ENCODE measurements around the gene GFRA4. TPM values are rescaled to one million over a fixed set of nuclear protein-coding genes. Genes with fewer than 3 reads are reported as not detected.

The GFRA4 gene
- total RNA-seq, 1 experiment from 2014 or later, result not detected

DNA sequence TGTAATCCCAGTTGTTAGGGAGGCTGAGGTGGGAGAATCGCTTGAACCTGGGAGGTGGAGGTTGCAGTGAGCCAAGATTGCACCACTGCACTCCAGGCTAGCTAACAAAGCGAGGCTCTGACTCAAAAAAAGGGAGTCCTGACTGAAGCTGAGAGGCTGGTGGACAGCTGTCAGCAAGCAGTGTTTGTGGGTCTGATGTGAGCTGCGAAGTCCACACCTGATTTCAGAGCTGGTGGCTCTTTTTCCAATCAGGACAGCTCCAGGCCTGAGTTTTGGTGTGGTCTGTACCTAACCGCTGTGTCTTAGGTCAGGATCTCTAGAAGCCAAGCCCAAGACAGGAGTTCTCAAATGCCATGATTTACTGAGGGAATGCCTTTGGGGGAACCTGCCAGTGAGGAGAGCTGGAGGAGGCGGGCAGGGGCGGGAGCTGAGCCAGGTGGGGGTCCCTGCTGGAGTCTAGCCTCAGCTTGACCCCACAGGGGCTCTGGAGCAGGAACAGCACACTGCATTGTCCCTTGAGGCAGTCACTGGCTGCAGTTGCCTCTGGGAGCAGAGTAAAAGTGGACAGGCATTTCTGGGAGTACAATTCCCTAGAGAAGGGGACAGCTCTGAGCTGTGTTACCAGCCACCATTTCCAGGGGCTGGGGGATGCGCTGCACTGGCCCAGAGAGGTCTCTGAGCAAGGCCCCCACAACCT lies 5.0 kb downstream of the GFRA4 start:
- DNase-seq, result no peak
- Histone ChIP-seq H3K27me3 (ENCODE audit: control insufficient read depth, insufficient read depth, low read length) (no peaks in the 10 kb centered on the region), H3K36me3 (replicated peaks; ENCODE audit: control insufficient read depth, insufficient read depth, low read length) (no peaks in the 10 kb centered on the region), H3K4me3 (ENCODE audit: insufficient read depth, low read depth, low read length) (no peak overlapping the region)

DNA sequence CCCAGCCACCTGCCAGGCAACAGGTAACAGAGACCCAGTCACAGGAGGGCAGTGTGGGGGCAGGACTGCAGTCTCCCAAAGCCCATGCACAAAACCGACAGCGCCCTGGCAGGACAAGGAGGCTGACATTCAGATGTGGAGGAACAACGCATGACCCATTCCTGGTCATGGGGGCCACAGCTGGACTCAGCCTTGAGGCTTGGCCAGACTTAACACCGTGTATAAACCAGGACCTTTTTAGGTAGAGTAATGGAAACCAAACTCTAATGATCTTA lies 8.1 kb downstream of the GFRA4 start:
- H3K36me3 ChIP-seq (replicated peaks; ENCODE audit: control insufficient read depth, insufficient read depth, low read length), result no peaks in the 10 kb centered on the region
- no peak for DNase-seq
- no peaks in the 10 kb centered on the region for H3K27me3 ChIP-seq (ENCODE audit: control insufficient read depth, insufficient read depth, low read length)
- H3K4me3 ChIP-seq (ENCODE audit: insufficient read depth, low read depth, low read length), result no peak overlapping the region

DNA sequence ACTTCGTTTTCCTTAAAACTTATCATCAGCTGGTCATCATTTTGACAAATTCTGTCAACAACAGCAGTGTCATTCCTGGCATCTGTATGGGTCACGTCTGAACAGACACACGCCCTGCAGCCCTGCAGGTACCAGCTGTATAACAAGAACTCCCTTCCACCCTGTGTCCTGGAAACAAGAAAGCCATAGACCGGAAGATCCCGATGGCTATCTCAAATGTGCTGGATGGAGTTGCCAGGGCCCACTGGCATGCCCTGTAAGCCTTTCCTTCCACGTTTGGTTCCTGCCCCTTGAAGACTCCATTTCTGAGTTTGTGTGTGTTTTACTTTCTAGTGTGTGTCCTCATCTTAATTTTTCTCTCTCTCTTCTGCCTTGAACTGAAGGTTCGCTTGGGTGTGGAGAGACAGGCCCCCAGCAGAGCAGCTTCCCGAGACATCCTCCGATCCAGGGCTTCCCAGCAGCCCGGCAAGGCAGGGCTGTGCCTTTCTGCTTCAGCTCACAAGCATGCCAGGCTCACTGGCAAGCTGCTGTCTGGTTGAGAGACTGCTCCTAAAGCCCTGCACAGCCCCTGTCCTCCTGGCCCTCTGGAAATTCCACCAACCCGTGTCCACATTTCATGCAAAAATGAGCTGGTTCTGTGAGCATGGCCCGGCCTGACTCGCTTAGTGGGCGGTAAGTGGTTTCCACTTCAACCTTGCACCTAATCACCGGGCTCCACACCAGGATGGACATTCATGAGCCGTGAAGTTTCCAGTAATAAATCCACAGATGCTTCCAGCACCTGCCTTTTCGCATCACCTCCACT lies 8.7 kb downstream of the GFRA4 start:
- DNase-seq, result no peak
- Histone ChIP-seq H3K4me3 (ENCODE audit: insufficient read depth, low read depth, low read length) (no peak overlapping the region), H3K27me3 (ENCODE audit: control insufficient read depth, insufficient read depth, low read length) (no peaks in the 10 kb centered on the region), H3K36me3 (replicated peaks; ENCODE audit: control insufficient read depth, insufficient read depth, low read length) (no peaks in the 10 kb centered on the region)

DNA sequence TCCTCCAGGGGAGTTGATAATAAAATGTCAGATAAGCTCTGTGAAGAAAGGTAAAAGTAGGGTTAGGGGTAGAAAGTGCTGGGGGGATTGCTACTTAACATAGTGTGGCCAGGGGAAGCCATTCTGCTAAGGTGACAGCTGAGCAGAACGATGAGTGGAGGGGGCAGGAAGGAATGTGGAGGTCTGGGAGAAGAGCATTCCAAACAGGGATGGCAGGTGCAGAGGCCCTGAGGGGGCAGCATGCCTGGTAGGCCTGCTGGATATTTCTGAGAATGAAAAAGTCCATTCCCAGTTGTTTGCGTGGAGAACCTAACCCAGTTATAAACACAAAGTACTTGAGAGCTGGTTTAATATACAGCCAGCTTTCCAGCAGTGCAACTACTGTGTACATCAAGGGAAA lies 9.3 kb downstream of the GFRA4 start:
- Histone ChIP-seq H3K27me3 (ENCODE audit: control insufficient read depth, insufficient read depth, low read length) (no peaks in the 10 kb centered on the region), H3K4me3 (ENCODE audit: insufficient read depth, low read depth, low read length) (no peak overlapping the region), H3K36me3 (replicated peaks; ENCODE audit: control insufficient read depth, insufficient read depth, low read length) (no peaks in the 10 kb centered on the region; the same call in 1 of the 2 replicates)
- DNase-seq, result no peak

DNA sequence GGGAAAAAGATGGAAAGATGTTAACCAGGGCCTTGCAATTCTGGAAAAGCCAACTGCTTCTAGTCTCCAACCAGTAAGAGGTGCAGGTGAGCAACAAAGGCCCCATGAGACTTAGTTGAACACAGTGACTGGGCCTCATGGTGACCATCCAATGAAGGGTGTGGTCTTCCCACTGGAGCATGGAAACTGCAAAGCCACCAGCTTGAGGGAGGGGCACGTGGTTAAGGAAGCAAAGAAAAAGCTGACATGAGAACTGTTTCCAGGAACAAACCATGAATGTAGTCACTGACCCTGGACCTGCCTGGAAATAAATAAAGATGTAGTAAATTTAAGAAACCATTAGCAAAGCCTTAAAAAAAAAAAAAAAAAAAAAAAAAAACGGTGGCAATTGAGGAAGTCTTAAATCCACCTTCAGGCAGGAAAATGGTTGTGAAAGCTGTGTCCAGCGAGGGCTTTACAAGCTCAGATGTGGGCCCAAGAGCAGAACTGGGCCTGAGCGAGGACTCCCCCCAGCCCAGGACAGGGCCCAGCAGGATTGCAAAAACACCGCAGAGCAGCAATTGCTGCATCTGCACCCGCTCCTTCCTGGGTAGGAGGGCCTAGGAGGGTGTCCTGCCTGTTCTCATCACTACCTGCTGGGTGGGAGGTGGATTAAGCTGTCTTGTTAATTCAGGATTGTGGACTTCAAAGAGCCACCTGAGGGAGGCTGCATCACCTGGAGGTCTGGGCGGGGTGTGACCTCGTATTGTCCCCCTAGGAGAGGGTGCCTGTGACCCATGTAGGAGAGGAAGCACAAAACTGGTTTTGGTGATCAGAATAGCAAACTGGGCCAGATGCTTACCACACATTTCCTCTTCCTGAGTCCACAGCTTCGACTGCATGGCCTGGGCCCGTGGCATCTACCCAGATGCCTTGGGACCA lies 10.3 kb downstream of the GFRA4 start:
- no peaks in the 10 kb centered on the region for H3K27me3 ChIP-seq (ENCODE audit: control insufficient read depth, insufficient read depth, low read length)
- DNase-seq, result no peak
- H3K36me3 ChIP-seq (replicated peaks; ENCODE audit: control insufficient read depth, insufficient read depth, low read length), result no peaks in the 10 kb centered on the region; the same call in none of the 2 replicates
- H3K4me3 ChIP-seq (ENCODE audit: insufficient read depth, low read depth, low read length), result no peak overlapping the region

DNA sequence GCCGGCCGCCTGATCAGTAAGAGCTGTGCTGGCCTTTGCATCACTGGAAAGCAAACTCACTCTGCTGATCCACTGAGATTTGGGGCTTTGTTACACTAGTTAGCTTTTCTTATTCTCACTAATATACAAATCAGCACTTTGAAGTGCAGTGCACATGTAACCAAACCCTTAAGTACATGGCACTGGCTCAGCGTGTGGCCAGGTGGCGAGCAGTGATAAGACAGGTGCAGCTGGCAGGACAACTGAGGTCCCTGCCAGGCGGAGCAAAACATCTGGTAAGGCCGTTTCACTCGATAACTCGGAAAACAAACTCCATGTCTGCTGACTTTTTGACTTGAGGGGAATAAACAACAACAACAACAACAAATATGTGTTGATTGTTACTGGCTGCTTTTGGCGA lies 11.0 kb downstream of the GFRA4 start:
- DNase-seq, result no peak
- H3K27me3 ChIP-seq (ENCODE audit: control insufficient read depth, insufficient read depth, low read length), result no peaks in the 10 kb centered on the region
- H3K4me3 ChIP-seq (ENCODE audit: insufficient read depth, low read depth, low read length), result no peak overlapping the region
- no peaks in the 10 kb centered on the region; the same call in none of the 2 replicates for H3K36me3 ChIP-seq (replicated peaks; ENCODE audit: control insufficient read depth, insufficient read depth, low read length)

DNA sequence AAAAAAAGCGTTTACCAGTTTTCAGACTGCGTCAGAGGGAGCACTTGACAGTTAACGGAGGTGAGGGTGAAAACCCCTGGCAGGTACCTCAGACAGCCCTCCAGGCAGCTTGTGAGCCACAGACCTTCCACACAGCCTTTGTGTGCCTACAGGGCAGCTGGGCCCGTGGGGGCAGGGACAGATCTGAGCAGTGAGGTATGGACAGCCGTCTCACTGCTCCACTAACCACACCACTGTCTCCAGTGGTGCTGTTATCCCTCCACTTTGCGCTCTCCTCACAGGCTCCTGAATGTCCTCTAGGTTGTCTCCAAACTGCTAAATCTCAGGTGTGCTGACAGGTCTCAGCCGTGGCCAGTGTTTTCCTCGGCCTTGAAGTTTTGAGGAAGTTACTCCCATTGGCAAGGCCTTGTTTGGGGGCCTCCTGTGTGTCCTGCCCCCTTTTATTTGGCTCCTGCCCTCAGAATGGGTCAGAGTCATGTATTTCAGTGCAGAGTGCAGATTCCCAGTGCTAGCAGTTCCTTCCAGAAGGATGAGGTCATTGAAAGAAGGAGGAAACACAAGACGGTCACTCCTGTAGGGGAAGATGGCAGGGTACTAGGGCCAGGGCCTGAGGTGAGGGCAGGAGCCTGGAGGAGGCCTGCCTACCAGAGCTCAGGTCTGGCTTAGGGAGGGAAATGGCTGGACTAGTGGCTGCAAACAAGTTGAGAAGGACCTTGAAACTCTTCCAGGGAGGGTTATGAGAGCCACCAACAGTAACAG lies 11.8 kb downstream of the GFRA4 start:
- Histone ChIP-seq H3K36me3 (replicated peaks; ENCODE audit: control insufficient read depth, insufficient read depth, low read length) (no peaks in the 10 kb centered on the region; the same call in none of the 2 replicates), H3K27me3 (ENCODE audit: control insufficient read depth, insufficient read depth, low read length) (no peaks in the 10 kb centered on the region), H3K4me3 (ENCODE audit: insufficient read depth, low read depth, low read length) (no peak overlapping the region)
- DNase-seq, result no peak

DNA sequence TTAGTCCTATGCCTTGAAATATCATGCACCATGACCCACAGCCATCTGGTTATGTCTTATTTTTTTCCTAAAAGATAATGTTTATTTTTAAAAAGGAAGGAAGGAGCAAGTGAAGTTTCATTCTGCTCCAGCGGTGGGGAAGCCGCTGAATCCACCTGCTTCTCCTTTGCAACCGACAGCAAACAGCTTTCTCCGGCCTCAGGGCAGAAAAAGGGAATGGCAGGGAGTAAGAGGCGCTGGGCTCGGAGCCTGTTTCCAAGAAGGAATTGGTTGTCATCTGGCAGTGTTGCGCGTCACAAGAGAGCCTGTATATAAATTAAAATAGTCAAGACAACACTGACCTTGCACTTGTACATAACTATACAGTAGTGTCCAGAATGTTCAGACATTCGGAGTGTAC lies 14.2 kb downstream of the GFRA4 start:
- Histone ChIP-seq H3K4me3 (ENCODE audit: insufficient read depth, low read depth, low read length) (no peak overlapping the region), H3K36me3 (replicated peaks; ENCODE audit: control insufficient read depth, insufficient read depth, low read length) (no peaks in the 10 kb centered on the region; the same call in none of the 2 replicates), H3K27me3 (ENCODE audit: control insufficient read depth, insufficient read depth, low read length) (no peaks in the 10 kb centered on the region)
- DNase-seq, result no peak

DNA sequence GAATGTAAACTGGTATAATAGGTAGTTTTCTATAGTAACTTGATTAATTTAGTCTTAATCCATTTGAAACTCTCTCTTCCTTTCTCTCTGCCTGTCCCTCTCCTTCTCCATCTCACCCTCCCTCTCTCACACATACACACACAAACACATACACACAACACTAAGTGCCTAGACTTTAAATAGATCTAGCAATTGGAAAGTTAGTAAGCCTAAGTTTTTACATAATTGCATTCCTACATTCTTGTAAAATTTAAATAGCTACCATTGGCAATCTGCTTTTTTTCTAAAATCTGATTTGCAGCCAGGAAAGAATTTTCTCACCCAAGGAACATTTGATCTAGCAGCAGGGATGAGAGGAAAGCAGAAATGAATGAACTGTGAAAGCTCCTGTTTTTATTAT lies 15.7 kb downstream of the GFRA4 start:
- DNase-seq, result no peak
- Histone ChIP-seq H3K4me3 (ENCODE audit: insufficient read depth, low read depth, low read length) (no peak overlapping the region), H3K27me3 (ENCODE audit: control insufficient read depth, insufficient read depth, low read length) (no peaks in the 10 kb centered on the region), H3K36me3 (replicated peaks; ENCODE audit: control insufficient read depth, insufficient read depth, low read length) (no peaks in the 10 kb centered on the region; the same call in none of the 2 replicates)

DNA sequence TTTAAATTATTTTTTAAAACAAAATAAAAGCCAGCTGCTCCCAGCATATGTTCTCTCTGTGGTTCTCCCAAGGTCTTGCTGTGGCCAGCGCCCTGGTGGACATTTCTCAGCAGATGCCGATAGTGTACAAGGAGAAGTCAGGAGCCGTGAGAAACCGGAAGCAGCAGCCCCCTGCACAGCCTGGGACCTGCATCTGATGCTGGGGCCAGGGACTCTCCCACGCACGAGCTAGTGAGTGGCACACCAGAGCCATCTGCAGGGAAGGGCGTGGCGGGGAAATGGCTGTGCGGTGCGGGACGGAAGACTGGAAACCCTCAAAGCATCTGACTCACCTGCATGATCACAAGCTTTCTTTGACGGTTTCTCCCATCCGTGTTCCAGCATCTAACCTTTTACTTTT lies 16.5 kb downstream of the GFRA4 start:
- no peak for DNase-seq
- no peaks in the 10 kb centered on the region for H3K27me3 ChIP-seq (ENCODE audit: control insufficient read depth, insufficient read depth, low read length)
- no peaks in the 10 kb centered on the region; the same call in none of the 2 replicates for H3K36me3 ChIP-seq (replicated peaks; ENCODE audit: control insufficient read depth, insufficient read depth, low read length)

DNA sequence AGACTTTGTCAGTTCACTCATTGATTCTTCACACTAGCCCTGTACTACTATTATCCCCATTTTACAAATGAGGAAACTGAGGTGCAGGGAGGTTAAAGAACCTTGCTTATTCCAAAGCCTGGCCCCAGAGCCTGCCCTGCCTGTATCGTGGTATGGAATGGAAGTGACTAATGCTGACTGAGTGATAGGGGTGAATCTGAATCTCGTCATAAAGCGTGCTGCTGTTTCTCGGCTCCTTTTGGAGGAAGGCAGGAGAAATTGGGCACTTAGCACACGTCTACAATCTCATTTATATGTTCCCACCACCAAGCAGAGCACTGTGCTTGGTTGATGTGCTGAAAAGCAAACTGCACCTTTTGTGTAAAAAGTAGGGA lies 17.1 kb downstream of the GFRA4 start:
- Histone ChIP-seq H3K36me3 (replicated peaks; ENCODE audit: control insufficient read depth, insufficient read depth, low read length) (no peaks in the 10 kb centered on the region; the same call in none of the 2 replicates), H3K4me3 (ENCODE audit: insufficient read depth, low read depth, low read length) (no peak overlapping the region), H3K27me3 (ENCODE audit: control insufficient read depth, insufficient read depth, low read length) (no peaks in the 10 kb centered on the region)
- no peak for DNase-seq

More for the DNA sequence above, 16.5 kb downstream of the GFRA4 start:
- H3K4me3 ChIP-seq (ENCODE audit: insufficient read depth, low read depth, low read length), result no peak overlapping the region

DNA sequence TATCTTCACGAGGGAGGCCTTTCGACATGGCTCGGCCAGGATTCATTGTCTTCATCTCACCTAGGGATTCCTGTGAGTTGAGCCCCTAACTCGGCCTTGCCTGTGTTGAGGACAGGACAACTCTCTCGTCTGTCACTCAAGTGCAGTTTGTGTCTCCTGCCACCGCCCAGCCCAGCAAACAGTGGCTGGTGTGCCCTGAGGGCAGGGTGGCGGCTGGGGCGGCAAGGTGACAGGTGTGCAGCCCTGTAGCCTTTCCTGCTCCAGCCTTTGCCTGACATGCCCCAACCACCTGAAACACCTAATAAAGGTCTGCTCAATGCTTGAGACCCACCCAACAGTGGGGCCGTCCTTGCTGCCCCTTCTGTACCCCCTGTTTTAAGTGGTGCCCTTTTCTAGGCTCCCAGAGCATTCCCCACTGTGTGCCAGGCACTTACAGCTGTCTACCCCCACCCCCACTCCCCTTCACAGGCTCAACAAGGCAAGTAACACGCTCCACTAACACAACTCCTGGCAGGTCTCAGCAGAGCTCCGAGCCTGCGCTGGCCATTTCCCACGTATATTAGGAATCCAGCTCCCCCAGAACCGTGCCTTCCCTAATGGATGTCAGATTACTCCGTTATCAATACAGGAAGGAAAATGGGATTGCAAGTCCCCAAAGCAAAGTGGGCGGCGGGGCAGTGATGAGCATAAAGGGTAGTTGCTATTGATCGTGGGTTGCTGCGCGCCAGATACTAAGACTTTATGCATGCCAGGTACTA lies 17.7 kb downstream of the GFRA4 start:
- H3K36me3 ChIP-seq (replicated peaks; ENCODE audit: control insufficient read depth, insufficient read depth, low read length), result no peaks in the 10 kb centered on the region; the same call in none of the 2 replicates
- H3K4me3 ChIP-seq (ENCODE audit: insufficient read depth, low read depth, low read length), result no peak overlapping the region
- no peaks in the 10 kb centered on the region for H3K27me3 ChIP-seq (ENCODE audit: control insufficient read depth, insufficient read depth, low read length)
- DNase-seq, result no peak

DNA sequence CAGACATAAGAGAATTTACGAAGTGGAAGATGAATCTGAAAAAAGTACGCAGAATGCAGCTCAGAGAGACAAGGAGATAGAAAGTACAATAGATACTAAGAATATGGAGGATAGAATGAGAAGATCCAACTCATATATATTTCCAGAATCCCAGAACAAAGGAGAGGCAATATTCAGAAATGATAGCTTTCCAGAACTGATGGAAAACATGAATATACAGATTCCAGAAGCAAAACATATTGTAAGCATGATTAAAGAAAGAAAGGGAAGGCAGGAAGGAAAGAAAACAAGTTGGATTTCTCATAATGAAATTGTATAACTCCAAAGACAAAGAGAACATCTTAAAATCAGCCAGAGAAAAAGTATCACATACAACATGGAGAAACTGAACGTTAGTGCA lies 22.9 kb downstream of the GFRA4 start:
- H3K36me3 ChIP-seq (replicated peaks; ENCODE audit: control insufficient read depth, insufficient read depth, low read length), result no peaks in the 10 kb centered on the region
- H3K27me3 ChIP-seq (ENCODE audit: control insufficient read depth, insufficient read depth, low read length), result no peaks in the 10 kb centered on the region
- no peak overlapping the region for H3K4me3 ChIP-seq (ENCODE audit: insufficient read depth, low read depth, low read length)
- DNase-seq, result no peak

Measured in H7 (cell line).